HepG2 (cell line): ENCODE data around the gene APCDD1L. TPM values are rescaled to one million over a fixed set of nuclear protein-coding genes. Genes with fewer than 3 reads are reported as not detected.

Experiments
- ATAC-seq: fragments of 200-7000 bp; cut with Tn5 transposase; 3 replicates; pipeline ENCODE4 v1.9.1; 2020; ENCODE audit warnings: mild to moderate bottlenecking, moderate library complexity
- BruUV-seq: library from RNA; stranded (reverse); fragments of 400-500 nt; replicated peaks from 2 replicates; lab custom pipeline; 2021; lab: Mats Ljungman, UMichigan
- CTCF ChIA-PET: fragments of 300-600 bp; formaldehyde crosslinking; extraction: SDS; loops from one replicate; lab custom pipeline; 2021; ENCODE audit warnings: low total read pairs, inconsistent platforms, low intra/inter-chr PET ratio; lab: Yijun Ruan, JAX
- POLR2A ChIA-PET: fragments of 350-600 bp; sonication (Branson Sonifier 250); formaldehyde crosslinking; loops from one replicate; lab custom pipeline; 2020; ENCODE audit warnings: antibody characterized with exemption, inconsistent platforms; lab: Yijun Ruan, JAX
- DNase-seq: peaks from one replicate; pipeline ENCODE4 v3.0.0-alpha.2; 2015; ENCODE audit warnings: low spot score
- FAIRE-seq: peaks from 3 replicates; lab custom pipeline; 2011; peaks lifted over from hg19 to GRCh38; lab: Jason Lieb, UNC
- H2AFZ ChIP-seq: one replicate; pipeline ENCODE4 v1.6.1; 2011; ENCODE audit warnings: low read length, inconsistent platforms
- H3K27ac ChIP-seq: fragments of 300-600 bp; 3 replicates; pipeline ENCODE4 v1.8.0; 2011; ENCODE audit warnings: mixed run types, mild to moderate bottlenecking, mixed read lengths, low read length, inconsistent platforms; ENCODE audit not compliant: insufficient read depth; ENCODE audit errors: extremely low read length
- H3K27me3 ChIP-seq, 2 experiments: fragments of 200-600 bp in 1 of 2; 2 replicates in 1 of 2; 3 replicates in 1 of 2; pipeline versions ENCODE4 v1.6.0 to v1.8.0; 2011; ENCODE audit warnings: low read length in 2 of 2, mild to moderate bottlenecking in 2 of 2, moderate library complexity in 2 of 2, inconsistent platforms in 1 of 2; ENCODE audit not compliant: insufficient read depth in 2 of 2, control insufficient read depth in 1 of 2
- H3K36me3 ChIP-seq, 2 experiments: fragments of 200-600 bp in 1 of 2; replicated peaks in 1 of 2; 2 replicates in 1 of 2; 3 replicates in 1 of 2; pipeline versions ENCODE4 v1.5.1 to v1.8.0; 2011; ENCODE audit warnings: low read length in 2 of 2, inconsistent platforms in 1 of 2; ENCODE audit not compliant: insufficient read depth in 2 of 2, control insufficient read depth in 1 of 2
- H3K4me1 ChIP-seq: 2 replicates; pipeline ENCODE4 v1.5.1; 2012; ENCODE audit warnings: low read length, inconsistent platforms; ENCODE audit not compliant: insufficient read depth
- H3K4me2 ChIP-seq: 2 replicates; pipeline ENCODE4 v1.6.0; 2011; ENCODE audit warnings: low read depth, low read length, inconsistent platforms
- H3K4me3 ChIP-seq, 3 experiments: fragments of 200-600 bp in 1 of 3; sonication (generic), shearing (Covaris generic) in 1 of 3; replicated peaks in 1 of 3; 2 replicates each; pipeline ENCODE4 v1.5.1; 2011 to 2016; ENCODE audit warnings: low read length in 3 of 3, inconsistent platforms in 2 of 3, low read depth in 2 of 3, mild to moderate bottlenecking in 2 of 3, control low read depth in 1 of 3, mixed read lengths in 1 of 3; ENCODE audit not compliant: insufficient read depth in 1 of 3
- H3K79me2 ChIP-seq: one replicate; pipeline ENCODE4 v1.6.1; 2011; ENCODE audit warnings: low read length, inconsistent platforms; ENCODE audit not compliant: insufficient read depth
- H3K9ac ChIP-seq: 2 replicates; pipeline ENCODE4 v1.6.0; 2011; ENCODE audit warnings: mild to moderate bottlenecking, low read depth, low read length, inconsistent platforms; ENCODE audit not compliant: insufficient read depth
- H3K9me3 ChIP-seq: 2 replicates; pipeline ENCODE4 v1.5.1; 2012; ENCODE audit warnings: mild to moderate bottlenecking, low read length
- H4K20me1 ChIP-seq: 2 replicates; pipeline ENCODE4 v1.6.0; 2011; ENCODE audit warnings: inconsistent platforms, mild to moderate bottlenecking, low read length, moderate library complexity; ENCODE audit not compliant: insufficient read depth
- CAMTA2 ChIP-seq: sonication (generic); formaldehyde crosslinking; IDR thresholded peaks from 2 replicates; pipeline ENCODE4 v1.4.0; 2020; ENCODE audit warnings: mild to moderate bottlenecking, missing genetic modification reagents, borderline replicate concordance
- MEIS1 ChIP-seq: sonication (generic); formaldehyde crosslinking; IDR thresholded peaks from 2 replicates; pipeline ENCODE4 v1.9.0; 2021; ENCODE audit warnings: mild to moderate bottlenecking, missing genetic modification reagents, moderate library complexity, borderline replicate concordance
- NKX3-1 ChIP-seq: sonication (generic); formaldehyde crosslinking; IDR thresholded peaks from 2 replicates; pipeline ENCODE4 v1.5.0; 2020; ENCODE audit warnings: missing genetic modification reagents
- POLR2AphosphoS5 ChIP-seq: IDR thresholded peaks from 2 replicates; pipeline ENCODE4 v1.6.1; 2012; ENCODE audit warnings: low read depth, low read length
- TCF7 ChIP-seq: sonication (generic); IDR thresholded peaks from 2 replicates; pipeline ENCODE4 v1.6.1; 2016; ENCODE audit warnings: antibody characterized with exemption, low read depth
- ZNF282 ChIP-seq: fragments of 450-650 bp; IDR thresholded peaks from 2 replicates; pipeline ENCODE4 v1.6.1; 2018; ENCODE audit not compliant: partially characterized antibody
- ZNF510 ChIP-seq: sonication (generic); formaldehyde crosslinking; IDR thresholded peaks from 2 replicates; pipeline ENCODE4 v1.4.0; 2020; ENCODE audit warnings: low read depth, mild to moderate bottlenecking, missing genetic modification reagents
- ZNF546 ChIP-seq: sonication (generic); formaldehyde crosslinking; conservative IDR thresholded peaks from 2 replicates; pipeline ENCODE4 v1.8.1; 2023; ENCODE audit warnings: mild to moderate bottlenecking, missing genetic modification reagents
- WGBS: methylation state at CpG from one replicate; pipeline ENCODE4 v1.1.6; 2017; ENCODE audit warnings: low lambda C conversion rate; 5-methylcytosine and 5-hydroxymethylcytosine counted together
- in situ Hi-C: cut with HindIII; loops from 2 replicates; pipeline ENCODE4 v1.10.0; 2017; ENCODE audit warnings: low pct_unique_long_range_greater_than_20kb; ENCODE audit not compliant: extremely low pct_ligation_motif_present
- intact Hi-C: fragments of 100-400 bp; cut with micrococcal nuclease; formaldehyde crosslinking; loops from one replicate; pipeline ENCODE4 v1.10.0; 2022; ENCODE audit not compliant: unreplicated experiment
- polyA plus RNA-seq, 8 experiments: library from polyadenylated mRNA; depleted of rRNA in 3 of 8; stranded (reverse) in 7 of 8; unstranded in 1 of 8; fragments of >200 nt; fragmentation: Illumina TruSeq in 4 of 8; extraction: Trizol in 4 of 8; gene quantifications; 2 replicates each; pipeline versions ENCODE4 v1.2.1 to v1.2.3, GENCODE V29; 2011 to 2016; ENCODE audit warnings: low read depth in 4 of 8, missing spikeins in 1 of 8, mixed read lengths in 1 of 8; ENCODE audit not compliant: insufficient read depth in 1 of 8
- total RNA-seq, 5 experiments: library from RNA; depleted of rRNA; stranded (reverse); fragments of >200 nt; fragmentation: Illumina TruSeq; extraction: Trizol; gene quantifications; 2 replicates each; pipeline ENCODE4 v1.2.3, GENCODE V29; 2016; ENCODE audit warnings: low read depth in 1 of 5
- TF ChIP-seq, protein P1 (sequence below): sonication (generic); formaldehyde crosslinking; IDR thresholded peaks from 2 replicates; pipeline ENCODE4 v1.5.0; 2020; ENCODE audit warnings: mild to moderate bottlenecking, low read depth, missing genetic modification reagents, borderline replicate concordance
- TF ChIP-seq, protein P2 (sequence below), 2 experiments: fragments of 450-650 bp in 1 of 2; sonication (generic) in 1 of 2; formaldehyde crosslinking in 1 of 2; IDR thresholded peaks; 2 replicates each; pipeline versions ENCODE4 v1.6.1 to v1.8.0; 2016 to 2022; ENCODE audit warnings: antibody characterized with exemption in 1 of 2, mild to moderate bottlenecking in 1 of 2, missing genetic modification reagents in 1 of 2
- TF ChIP-seq, protein P3 (sequence below): sonication (generic); formaldehyde crosslinking; IDR thresholded peaks from 2 replicates; pipeline ENCODE4 v1.5.0; 2020; ENCODE audit warnings: missing genetic modification reagents

APCDD1L gene
- total and polyA plus RNA-seq, 2 of the 13 experiments (the other 11 are each of a cell fraction or from before 2014, with no cell fraction given): not detected

DNA sequence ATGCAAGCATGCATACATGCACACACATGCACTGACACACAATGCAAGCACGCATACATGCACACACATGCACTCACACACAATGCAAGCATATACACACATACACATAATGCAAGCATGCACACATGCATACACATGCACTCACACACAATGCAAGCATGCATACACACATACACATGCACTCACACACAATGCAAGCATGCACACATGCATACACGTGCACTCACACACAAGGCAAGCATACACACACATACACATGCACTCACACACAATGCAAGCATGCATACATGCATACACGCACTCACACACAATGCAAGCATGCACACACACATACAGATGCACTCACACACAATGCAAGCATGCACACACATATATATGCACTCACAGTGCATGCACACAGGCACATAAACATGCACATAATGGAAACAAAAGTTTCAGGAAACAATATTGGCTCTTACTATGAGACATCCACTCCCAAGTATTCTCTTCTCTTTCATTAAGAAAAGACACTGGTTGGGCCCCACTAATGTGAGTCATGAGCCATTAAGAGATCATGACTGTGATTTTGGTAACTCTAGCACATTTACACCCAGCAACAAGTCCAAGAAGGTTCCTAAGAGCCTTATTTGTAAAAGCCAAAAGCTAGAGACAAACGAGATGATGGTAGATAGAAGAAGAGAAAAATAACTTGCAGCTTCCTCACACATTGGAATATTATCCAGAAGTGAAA, 22.2 kb downstream of the APCDD1L start:
- ChIA-PET POLR2A (no interaction called here), CTCF (no interaction called here)
- Histone ChIP-seq H3K9me3 (no peaks in the 10 kb centered on the region), H4K20me1 (no peaks in the 10 kb centered on the region), H3K27me3 (peaks cover 2 to 6% of the 10 kb centered on the region in 2 experiments; a peak in 2 of 5 replicates), H3K4me1 (no peaks in the 10 kb centered on the region), H3K36me3 (no peaks in the 10 kb centered on the region), H2AFZ (no peak overlapping the region), H3K79me2 (no peaks in the 10 kb centered on the region), H3K4me3 (no peak overlapping the region), H3K4me2 (no peak overlapping the region), H3K9ac (no peak overlapping the region), H3K27ac (no peak overlapping the region)
- in situ Hi-C loops: no loop called here
- no peak for DNase-seq
- intact Hi-C loops: no loop called here
- no peak for ATAC-seq
- no peak for FAIRE-seq
- WGBS: 12% methylated on average over 4 of the region's 4 CpGs
- BruUV-seq: no TSS peak
- TF ChIP-seq ZNF282 (peak; percentile 98), MEIS1 (CRISPR knock-in tag) (no peak), TCF7 (no peak), ZNF510 (CRISPR knock-in tag) (no peak), NKX3-1 (CRISPR knock-in tag) (no peak), ZNF546 (CRISPR knock-in tag) (no peak), POLR2AphosphoS5 (no peak), CAMTA2 (CRISPR knock-in tag) (no peak)
- TF ChIP-seq, protein P1, sequence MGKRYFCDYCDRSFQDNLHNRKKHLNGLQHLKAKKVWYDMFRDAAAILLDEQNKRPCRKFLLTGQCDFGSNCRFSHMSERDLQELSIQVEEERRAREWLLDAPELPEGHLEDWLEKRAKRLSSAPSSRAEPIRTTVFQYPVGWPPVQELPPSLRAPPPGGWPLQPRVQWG (CRISPR knock-in tag): no peak
- TF ChIP-seq, protein P2, sequence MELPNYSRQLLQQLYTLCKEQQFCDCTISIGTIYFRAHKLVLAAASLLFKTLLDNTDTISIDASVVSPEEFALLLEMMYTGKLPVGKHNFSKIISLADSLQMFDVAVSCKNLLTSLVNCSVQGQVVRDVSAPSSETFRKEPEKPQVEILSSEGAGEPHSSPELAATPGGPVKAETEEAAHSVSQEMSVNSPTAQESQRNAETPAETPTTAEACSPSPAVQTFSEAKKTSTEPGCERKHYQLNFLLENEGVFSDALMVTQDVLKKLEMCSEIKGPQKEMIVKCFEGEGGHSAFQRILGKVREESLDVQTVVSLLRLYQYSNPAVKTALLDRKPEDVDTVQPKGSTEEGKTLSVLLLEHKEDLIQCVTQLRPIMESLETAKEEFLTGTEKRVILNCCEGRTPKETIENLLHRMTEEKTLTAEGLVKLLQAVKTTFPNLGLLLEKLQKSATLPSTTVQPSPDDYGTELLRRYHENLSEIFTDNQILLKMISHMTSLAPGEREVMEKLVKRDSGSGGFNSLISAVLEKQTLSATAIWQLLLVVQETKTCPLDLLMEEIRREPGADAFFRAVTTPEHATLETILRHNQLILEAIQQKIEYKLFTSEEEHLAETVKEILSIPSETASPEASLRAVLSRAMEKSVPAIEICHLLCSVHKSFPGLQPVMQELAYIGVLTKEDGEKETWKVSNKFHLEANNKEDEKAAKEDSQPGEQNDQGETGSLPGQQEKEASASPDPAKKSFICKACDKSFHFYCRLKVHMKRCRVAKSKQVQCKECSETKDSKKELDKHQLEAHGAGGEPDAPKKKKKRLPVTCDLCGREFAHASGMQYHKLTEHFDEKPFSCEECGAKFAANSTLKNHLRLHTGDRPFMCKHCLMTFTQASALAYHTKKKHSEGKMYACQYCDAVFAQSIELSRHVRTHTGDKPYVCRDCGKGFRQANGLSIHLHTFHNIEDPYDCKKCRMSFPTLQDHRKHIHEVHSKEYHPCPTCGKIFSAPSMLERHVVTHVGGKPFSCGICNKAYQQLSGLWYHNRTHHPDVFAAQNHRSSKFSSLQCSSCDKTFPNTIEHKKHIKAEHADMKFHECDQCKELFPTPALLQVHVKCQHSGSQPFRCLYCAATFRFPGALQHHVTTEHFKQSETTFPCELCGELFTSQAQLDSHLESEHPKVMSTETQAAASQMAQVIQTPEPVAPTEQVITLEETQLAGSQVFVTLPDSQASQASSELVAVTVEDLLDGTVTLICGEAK (IDR thresholded peaks at IDR 0.05): peak; percentile 25; the same call in 1 of the 2 replicates
- TF ChIP-seq, protein P2 (CRISPR knock-in tag; IDR thresholded peaks at IDR 0.05): no peak
- TF ChIP-seq, protein P3, sequence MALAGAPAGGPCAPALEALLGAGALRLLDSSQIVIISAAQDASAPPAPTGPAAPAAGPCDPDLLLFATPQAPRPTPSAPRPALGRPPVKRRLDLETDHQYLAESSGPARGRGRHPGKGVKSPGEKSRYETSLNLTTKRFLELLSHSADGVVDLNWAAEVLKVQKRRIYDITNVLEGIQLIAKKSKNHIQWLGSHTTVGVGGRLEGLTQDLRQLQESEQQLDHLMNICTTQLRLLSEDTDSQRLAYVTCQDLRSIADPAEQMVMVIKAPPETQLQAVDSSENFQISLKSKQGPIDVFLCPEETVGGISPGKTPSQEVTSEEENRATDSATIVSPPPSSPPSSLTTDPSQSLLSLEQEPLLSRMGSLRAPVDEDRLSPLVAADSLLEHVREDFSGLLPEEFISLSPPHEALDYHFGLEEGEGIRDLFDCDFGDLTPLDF (CRISPR knock-in tag): no peak
